ENCODE measurements around the gene TMEM125. TPM values are rescaled to one million over a fixed set of nuclear protein-coding genes. Genes with fewer than 3 reads are reported as not detected.

The TMEM125 gene
- total and polyA plus RNA-seq, 10 of the 15 experiments (the other 5 are each of a cell fraction or from before 2014, with no cell fraction given) = 0.28 TPM; not detected in 9

GRCh38 chr1:43270421-43271095 lies 775 bp downstream of the TMEM125 start (continued):
- TF ChIP-seq RELB (IDR thresholded peaks at IDR 0.05; ENCODE audit: low read depth) (no peak), SP1 (IDR thresholded peaks at IDR 0.05; ENCODE audit: low read depth, low read length) (no peak), BACH1 (IDR thresholded peaks at IDR 0.05; ENCODE audit: borderline replicate concordance) (no peak), CEBPB (IDR thresholded peaks at IDR 0.05; ENCODE audit: borderline replicate concordance in 1 of 2, low read depth in 2 of 2, low read length in 2 of 2) (no peak), TAF1 (IDR thresholded peaks at IDR 0.05; ENCODE audit: borderline replicate concordance, low read depth, low read length) (no peak), ZNF592 (IDR thresholded peaks at IDR 0.05) (no peak), LARP7 (IDR thresholded peaks at IDR 0.05) (no peak), HCFC1 (IDR thresholded peaks at IDR 0.05; ENCODE audit: low read length) (no peak), PRDM15 (CRISPR knock-in tag; IDR thresholded peaks at IDR 0.05) (no peak), RFX5 (IDR thresholded peaks at IDR 0.05; ENCODE audit: low read depth, low read length) (no peak)

Measured in GM12878 (cell line).